SU-DHL-6 (cell line): ENCODE data around the gene APOBR.

Experiments used
- H2AFZ ChIP-seq: fragments of 200-600 bp; sonication (generic); 2 replicates; pipeline ENCODE4 v1.6.1; 2014; ENCODE audit warnings: low read depth, mild to moderate bottlenecking, moderate library complexity, mixed read lengths, antibody characterized with exemption, low read length; ENCODE audit not compliant: severe bottlenecking
- H3F3A ChIP-seq: fragments of 200-600 bp; shearing (Covaris generic); 2 replicates; pipeline ENCODE4 v1.6.0; 2016; ENCODE audit warnings: antibody characterized with exemption, mild to moderate bottlenecking; ENCODE audit not compliant: insufficient read depth
- H3K27ac ChIP-seq: fragments of 200-600 bp; sonication (generic); 2 replicates; pipeline ENCODE4 v1.5.1; 2016; ENCODE audit warnings: low read depth, mild to moderate bottlenecking, low read length, moderate library complexity, mixed read lengths
- H3K27me3 ChIP-seq: fragments of 200-600 bp; sonication (generic), shearing (Covaris generic); 2 replicates; pipeline ENCODE4 v1.6.0; 2014; ENCODE audit warnings: mild to moderate bottlenecking, low read length
- H3K36me3 ChIP-seq: fragments of 200-600 bp; sonication (generic); 2 replicates; pipeline ENCODE4 v1.6.1; 2014; ENCODE audit warnings: mild to moderate bottlenecking, low read length, mixed read lengths
- H3K4me2 ChIP-seq: fragments of 300-600, 200-600 bp; shearing (Covaris generic), sonication (generic); 2 replicates; pipeline ENCODE4 v1.6.0; 2014; ENCODE audit warnings: low read length, low read depth, mild to moderate bottlenecking; ENCODE audit not compliant: poor library complexity, severe bottlenecking
- H3K4me3 ChIP-seq: fragments of 200-600 bp; sonication (generic); 2 replicates; pipeline ENCODE4 v1.5.1; 2014; ENCODE audit warnings: antibody characterized with exemption, low read length, mild to moderate bottlenecking, mixed read lengths; ENCODE audit not compliant: insufficient read depth, poor library complexity, severe bottlenecking
- H3K79me2 ChIP-seq: fragments of 200-600 bp; sonication (generic); 2 replicates; pipeline ENCODE4 v1.6.1; 2014; ENCODE audit warnings: mild to moderate bottlenecking, low read length, moderate library complexity; ENCODE audit not compliant: insufficient read depth
- H3K9ac ChIP-seq: fragments of 200-600 bp; sonication (generic); 2 replicates; pipeline ENCODE4 v1.7.0; 2014; ENCODE audit warnings: mild to moderate bottlenecking, low read length
- H3K9me2 ChIP-seq: fragments of 200-600 bp; sonication (generic); replicated peaks from 2 replicates; pipeline ENCODE4 v1.6.1; 2014; ENCODE audit warnings: low read length; ENCODE audit not compliant: insufficient read depth
- H3K9me3 ChIP-seq: fragments of 200-600 bp; sonication (generic); 2 replicates; pipeline ENCODE4 v1.6.1; 2014; ENCODE audit warnings: low read length, mixed read lengths; ENCODE audit not compliant: insufficient read depth
- H4K20me1 ChIP-seq: fragments of 200-600 bp; sonication (generic); 2 replicates; pipeline ENCODE4 v1.6.1; 2014; ENCODE audit warnings: low read depth, mild to moderate bottlenecking, antibody characterized with exemption, low read length, moderate library complexity, mixed read lengths
- EZH2phosphoT487 ChIP-seq: fragments of 200-600 bp; sonication (generic), shearing (Covaris generic); conservative IDR thresholded peaks from 2 replicates; pipeline ENCODE4 v1.6.1; 2018; ENCODE audit warnings: mild to moderate bottlenecking, antibody characterized with exemption, low read length, moderate library complexity, mixed read lengths
- TF ChIP-seq, protein P1 (sequence below): fragments of 200-600 bp; sonication (generic); IDR thresholded peaks from one replicate; pipeline ENCODE4 v1.5.1; 2017; ENCODE audit warnings: antibody characterized with exemption, mild to moderate bottlenecking, low read length, moderate library complexity; ENCODE audit not compliant: insufficient read depth, poor library complexity, severe bottlenecking

APOBR gene

DNA sequence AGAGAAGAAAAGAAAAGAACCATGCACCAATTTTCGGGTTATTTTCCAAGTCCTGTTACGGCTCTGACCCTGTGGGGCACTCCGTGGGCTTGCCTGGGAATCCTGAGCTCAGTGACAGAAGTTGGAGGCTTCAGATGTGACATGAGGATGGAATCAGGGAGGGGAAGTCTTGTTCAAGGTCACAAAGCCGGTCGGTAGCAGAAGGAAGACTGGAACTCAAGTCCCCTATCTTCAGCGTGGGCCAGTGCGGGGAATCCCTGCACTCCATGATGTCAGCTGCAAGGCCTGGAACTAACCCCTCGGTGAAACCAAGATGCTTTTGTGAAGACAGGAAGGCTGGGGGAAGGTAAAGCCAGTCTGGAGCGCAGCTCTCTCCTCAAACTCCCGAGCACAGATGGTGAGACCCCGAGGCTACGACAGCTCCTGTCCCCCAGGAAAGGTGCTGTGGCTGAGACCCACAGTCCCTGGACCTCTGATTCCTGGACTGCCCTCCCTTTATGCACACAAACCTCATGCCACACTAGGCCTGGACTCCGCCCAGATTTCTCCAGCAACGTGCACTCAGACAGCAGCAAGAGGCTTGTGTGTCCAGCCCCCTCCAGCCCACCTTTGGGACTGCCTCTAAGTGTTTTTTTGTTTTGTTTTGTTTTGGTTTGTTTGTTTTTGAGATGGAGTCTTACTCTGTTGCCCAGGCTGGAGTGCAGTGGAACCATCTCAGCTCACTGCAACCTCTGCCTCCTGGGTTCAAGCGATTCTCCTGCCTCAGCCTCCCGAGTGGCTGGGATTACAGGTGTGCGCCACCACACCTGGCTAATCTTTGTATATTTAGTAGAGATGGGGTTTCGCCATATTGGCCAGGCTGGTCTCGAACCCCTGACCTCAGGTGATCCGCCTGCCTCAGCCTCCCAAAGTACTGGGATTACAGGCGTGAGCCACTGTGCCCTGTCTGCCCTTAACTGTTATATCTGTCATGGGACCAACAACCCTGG, 17.7 kb downstream of the APOBR start:
- H3K9me2 ChIP-seq = no peaks in the 10 kb centered on the region
- no peaks in the 10 kb centered on the region for H4K20me1 ChIP-seq
- no peak overlapping the region for H3K9ac ChIP-seq
- no peaks in the 10 kb centered on the region for H3K9me3 ChIP-seq
- H3K4me3 ChIP-seq = no peak overlapping the region
- no peaks in the 10 kb centered on the region for H3K36me3 ChIP-seq
- TF ChIP-seq, protein P1, sequence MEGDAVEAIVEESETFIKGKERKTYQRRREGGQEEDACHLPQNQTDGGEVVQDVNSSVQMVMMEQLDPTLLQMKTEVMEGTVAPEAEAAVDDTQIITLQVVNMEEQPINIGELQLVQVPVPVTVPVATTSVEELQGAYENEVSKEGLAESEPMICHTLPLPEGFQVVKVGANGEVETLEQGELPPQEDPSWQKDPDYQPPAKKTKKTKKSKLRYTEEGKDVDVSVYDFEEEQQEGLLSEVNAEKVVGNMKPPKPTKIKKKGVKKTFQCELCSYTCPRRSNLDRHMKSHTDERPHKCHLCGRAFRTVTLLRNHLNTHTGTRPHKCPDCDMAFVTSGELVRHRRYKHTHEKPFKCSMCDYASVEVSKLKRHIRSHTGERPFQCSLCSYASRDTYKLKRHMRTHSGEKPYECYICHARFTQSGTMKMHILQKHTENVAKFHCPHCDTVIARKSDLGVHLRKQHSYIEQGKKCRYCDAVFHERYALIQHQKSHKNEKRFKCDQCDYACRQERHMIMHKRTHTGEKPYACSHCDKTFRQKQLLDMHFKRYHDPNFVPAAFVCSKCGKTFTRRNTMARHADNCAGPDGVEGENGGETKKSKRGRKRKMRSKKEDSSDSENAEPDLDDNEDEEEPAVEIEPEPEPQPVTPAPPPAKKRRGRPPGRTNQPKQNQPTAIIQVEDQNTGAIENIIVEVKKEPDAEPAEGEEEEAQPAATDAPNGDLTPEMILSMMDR = no peak
- TF ChIP-seq EZH2phosphoT487 = no peak
- no peaks in the 10 kb centered on the region for H3K79me2 ChIP-seq
- H3K27ac ChIP-seq = no peak overlapping the region
- H3F3A ChIP-seq = no peaks in the 10 kb centered on the region
- H3K27me3 ChIP-seq = no peaks in the 10 kb centered on the region
- no peak overlapping the region for H2AFZ ChIP-seq
- H3K4me2 ChIP-seq = no peak overlapping the region

DNA sequence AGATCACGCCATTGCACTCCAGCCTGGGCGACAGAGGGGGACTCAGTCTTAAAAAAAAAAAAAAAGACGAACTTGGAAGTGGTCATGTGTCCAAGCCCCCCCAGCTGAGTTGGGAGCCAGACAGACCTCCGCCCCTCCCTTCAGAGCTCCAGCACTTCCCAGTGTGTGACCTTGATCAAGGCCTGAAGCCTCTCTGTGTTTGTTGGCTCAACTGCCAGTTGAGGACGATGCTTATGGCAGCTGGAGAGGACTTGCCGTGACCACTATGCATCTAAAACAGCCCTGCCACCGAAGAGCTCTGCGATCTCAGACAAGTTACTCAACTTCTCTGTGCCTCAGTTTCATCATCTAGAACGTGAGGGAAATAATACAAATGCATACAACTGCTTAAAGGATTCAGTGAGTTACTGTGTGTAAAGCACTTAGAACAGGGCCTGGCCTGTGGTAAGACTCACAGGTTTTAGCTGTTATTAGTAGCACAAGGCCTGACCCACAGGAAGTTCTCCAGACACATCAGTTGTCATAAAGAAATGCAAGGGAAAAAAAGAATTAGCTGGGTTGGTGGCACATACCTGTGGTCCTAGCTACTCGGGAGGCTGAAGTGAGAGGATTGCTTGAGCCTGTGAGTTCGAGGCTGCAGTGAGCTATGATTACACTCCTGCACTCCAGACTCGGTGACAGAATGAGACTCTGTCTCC, 19.2 kb downstream of the APOBR start:
- no peak overlapping the region for H2AFZ ChIP-seq
- H3K9me2 ChIP-seq = no peaks in the 10 kb centered on the region
- no peak for TF ChIP-seq EZH2phosphoT487
- TF ChIP-seq, protein P1 = no peak
- H3K36me3 ChIP-seq = no peaks in the 10 kb centered on the region
- no peak overlapping the region for H3K27ac ChIP-seq
- H3K79me2 ChIP-seq = no peaks in the 10 kb centered on the region
- H3K27me3 ChIP-seq = no peaks in the 10 kb centered on the region
- no peaks in the 10 kb centered on the region for H3K9me3 ChIP-seq
- H3K4me3 ChIP-seq = no peak overlapping the region
- no peak overlapping the region for H3K4me2 ChIP-seq
- no peaks in the 10 kb centered on the region for H4K20me1 ChIP-seq
- no peaks in the 10 kb centered on the region for H3F3A ChIP-seq
- H3K9ac ChIP-seq = no peak overlapping the region

DNA sequence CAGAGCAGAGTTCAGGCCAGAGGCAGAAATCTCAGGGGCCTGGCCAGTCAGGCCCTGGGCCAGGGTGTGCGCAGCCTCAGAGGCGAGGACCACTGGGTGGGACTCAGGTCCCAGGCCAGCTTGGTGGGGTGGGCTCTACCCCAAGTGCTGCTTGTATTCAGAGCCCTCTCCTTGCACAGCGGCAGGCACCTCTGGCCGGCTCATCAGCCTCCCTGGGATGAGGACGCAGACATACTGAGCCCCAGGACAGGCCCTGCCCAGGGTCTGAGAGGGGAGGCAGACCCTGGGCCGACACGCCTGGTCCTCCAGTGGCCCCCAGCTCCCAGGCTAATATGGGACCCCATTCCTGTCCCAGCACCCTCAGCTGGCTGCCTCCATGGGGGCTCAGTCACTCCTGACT, 19.8 kb downstream of the APOBR start:
- no peak overlapping the region for H2AFZ ChIP-seq
- no peaks in the 10 kb centered on the region for H3K79me2 ChIP-seq
- no peak overlapping the region for H3K27ac ChIP-seq
- no peak overlapping the region for H3K4me2 ChIP-seq
- H3K9me3 ChIP-seq = no peaks in the 10 kb centered on the region
- no peaks in the 10 kb centered on the region for H3K9me2 ChIP-seq
- no peaks in the 10 kb centered on the region for H3K36me3 ChIP-seq
- H3K27me3 ChIP-seq = no peaks in the 10 kb centered on the region
- no peaks in the 10 kb centered on the region for H4K20me1 ChIP-seq
- no peak overlapping the region for H3K4me3 ChIP-seq
- H3K9ac ChIP-seq = no peak overlapping the region
- no peak for TF ChIP-seq EZH2phosphoT487
- TF ChIP-seq, protein P1 = no peak
- H3F3A ChIP-seq = no peaks in the 10 kb centered on the region
